Activated CD8-positive, alpha-beta T cell treated with anti-CD3 and anti-CD28 coated beads, Interleukin-2, amount 10 ng/mL, durations not matched to agents 7 days and 5 days (primary cell): ENCODE data around the gene GRID2. TPM values are rescaled to one million over a fixed set of nuclear protein-coding genes. Genes with fewer than 3 reads are reported as not detected.

Source experiments
- ATAC-seq: fragments of 150-1000 bp; cut with Tn5 transposase; one replicate; pipeline ENCODE4 v1.10.0; 2021; ENCODE audit warnings: moderate library complexity
- CTCF ChIA-PET: fragments of 350-600 bp; sonication (Branson Sonifier 250); formaldehyde crosslinking; loops from one replicate; lab custom pipeline; 2021; ENCODE audit warnings: antibody characterized with exemption; lab: Charles Lee
- POLR2A ChIA-PET: fragments of 350-600 bp; sonication (Branson Sonifier 250); formaldehyde crosslinking; loops from one replicate; lab custom pipeline; 2021; ENCODE audit warnings: antibody characterized with exemption; lab: Charles Lee
- DNase-seq: peaks from one replicate; pipeline ENCODE4 v3.0.0-alpha.2; 2020
- H3K27ac Mint-ChIP-seq: one replicate; pipeline ENCODE4 v1.8.0; 2021; ENCODE audit warnings: mild to moderate bottlenecking, mixed read lengths
- H3K27me3 Mint-ChIP-seq: one replicate; pipeline ENCODE4 v1.8.0; 2021; ENCODE audit warnings: low read depth, mixed read lengths
- H3K36me3 Mint-ChIP-seq: one replicate; pipeline ENCODE4 v1.8.0; 2021; ENCODE audit warnings: low read depth, mixed read lengths
- H3K4me1 Mint-ChIP-seq: one replicate; pipeline ENCODE4 v1.8.0; 2021; ENCODE audit warnings: low read depth, mixed read lengths
- H3K4me3 Mint-ChIP-seq: one replicate; pipeline ENCODE4 v1.8.0; 2021; ENCODE audit warnings: mild to moderate bottlenecking, mixed read lengths
- H3K9me3 Mint-ChIP-seq: one replicate; pipeline ENCODE4 v1.8.0; 2022; ENCODE audit warnings: mixed read lengths; ENCODE audit not compliant: insufficient read depth
- total RNA-seq, 2 experiments: library from RNA; stranded (reverse); gene quantifications; one replicate each; pipeline ENCODE4 v1.2.3, GENCODE V29; 2021

GRID2 gene
- total RNA-seq, 2 experiments from 2014 or later = not detected

GRCh38 chr4:92953462-92953861 is 649.7 kb downstream of the GRID2 start:
- no peaks in the 10 kb centered on the region for H3K36me3 Mint-ChIP-seq
- ChIA-PET CTCF (no interaction called here), POLR2A (no interaction called here)
- H3K4me3 Mint-ChIP-seq = no peak overlapping the region
- no peak overlapping the region for H3K27ac Mint-ChIP-seq
- H3K27me3 Mint-ChIP-seq = no peaks in the 10 kb centered on the region
- no peak for DNase-seq
- H3K9me3 Mint-ChIP-seq = peaks cover 10% of the 10 kb centered on the region
- no peaks in the 10 kb centered on the region for H3K4me1 Mint-ChIP-seq
- ATAC-seq = no peak

DNA sequence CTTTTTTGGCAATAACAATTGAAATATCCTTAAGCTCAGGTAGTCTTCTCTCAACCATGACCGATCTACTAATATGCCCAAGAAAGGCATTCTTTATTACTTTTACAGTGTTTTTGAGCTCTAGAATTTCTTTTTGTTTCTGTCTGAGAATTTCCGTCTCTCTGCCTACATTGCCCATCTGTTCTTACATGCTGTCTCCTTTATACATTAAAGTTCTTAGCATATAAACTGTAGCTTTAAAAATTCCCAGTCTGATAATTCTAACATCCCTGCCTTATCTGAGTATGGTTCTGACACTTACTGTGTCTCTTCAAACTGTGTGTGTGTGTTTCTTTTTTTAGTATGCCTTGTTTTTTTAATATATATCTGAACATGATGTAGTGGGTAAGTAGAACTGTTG is 658.1 kb downstream of the GRID2 start:
- H3K27ac Mint-ChIP-seq = no peak overlapping the region
- no peak overlapping the region for H3K4me3 Mint-ChIP-seq
- ChIA-PET POLR2A (no interaction called here), CTCF (no interaction called here)
- no peaks in the 10 kb centered on the region for H3K4me1 Mint-ChIP-seq
- H3K9me3 Mint-ChIP-seq = peaks cover 9% of the 10 kb centered on the region
- ATAC-seq (no peak), DNase-seq (no peak)
- H3K36me3 Mint-ChIP-seq = no peaks in the 10 kb centered on the region
- H3K27me3 Mint-ChIP-seq = no peaks in the 10 kb centered on the region

DNA sequence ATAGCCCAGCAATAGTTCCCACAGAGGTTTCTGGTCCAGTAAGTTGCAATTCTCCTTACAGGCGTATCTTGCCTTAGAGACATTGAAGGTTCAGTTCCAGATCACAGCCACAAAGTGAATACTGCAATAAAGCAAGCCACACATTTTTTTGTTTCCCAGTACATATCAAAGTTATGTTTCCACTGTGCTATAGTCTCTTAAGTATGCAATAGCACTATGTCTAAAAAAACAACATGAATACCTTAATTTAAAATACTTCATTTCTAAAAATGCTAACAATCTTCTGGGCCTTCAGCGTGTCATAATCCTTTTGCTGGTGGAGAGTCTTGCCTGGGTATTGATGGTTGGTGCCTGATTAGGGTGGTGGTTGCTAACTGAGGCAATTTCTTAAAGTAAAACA is 659.1 kb downstream of the GRID2 start:
- Mint-ChIP-seq H3K27ac (no peak overlapping the region), H3K4me1 (no peaks in the 10 kb centered on the region), H3K9me3 (peaks cover 4% of the 10 kb centered on the region), H3K36me3 (no peaks in the 10 kb centered on the region), H3K27me3 (no peaks in the 10 kb centered on the region), H3K4me3 (no peak overlapping the region)
- ChIA-PET POLR2A (no interaction called here), CTCF (no interaction called here)
- ATAC-seq (no peak), DNase-seq (no peak)

DNA sequence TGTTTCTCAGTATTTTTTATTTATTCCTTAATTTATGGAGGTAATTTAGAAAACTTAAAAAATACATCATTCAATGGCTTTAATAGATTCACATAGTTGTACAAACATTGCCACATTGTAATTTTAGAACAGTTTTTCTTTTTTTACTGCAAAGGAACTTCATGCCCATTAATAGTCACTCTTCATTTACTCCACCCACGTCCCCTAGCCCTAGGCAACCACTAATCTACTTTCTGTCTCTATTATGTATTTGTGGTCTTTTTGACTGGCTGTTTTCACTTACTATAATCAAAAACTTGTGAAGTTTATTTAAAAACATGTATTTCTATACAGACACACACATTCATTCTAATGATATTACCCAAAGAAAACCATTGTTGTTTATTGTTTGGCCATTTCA is 664.8 kb downstream of the GRID2 start:
- DNase-seq = no peak
- Mint-ChIP-seq H3K27me3 (no peaks in the 10 kb centered on the region), H3K9me3 (peaks cover 7% of the 10 kb centered on the region), H3K4me1 (no peaks in the 10 kb centered on the region), H3K4me3 (no peak overlapping the region), H3K27ac (no peak overlapping the region), H3K36me3 (no peaks in the 10 kb centered on the region)
- no peak for ATAC-seq
- ChIA-PET POLR2A (no interaction called here), CTCF (no interaction called here)

- ChIA-PET CTCF (no interaction called here), POLR2A (no interaction called here)
- Mint-ChIP-seq H3K9me3 (peaks cover 7% of the 10 kb centered on the region), H3K4me3 (no peak overlapping the region), H3K27ac (no peak overlapping the region), H3K4me1 (no peaks in the 10 kb centered on the region), H3K36me3 (no peaks in the 10 kb centered on the region), H3K27me3 (no peaks in the 10 kb centered on the region)
- no peak for ATAC-seq
- no peak for DNase-seq
Measured at GRCh38 chr4:92968996-92969395, 665.2 kb downstream of the GRID2 start.

DNA sequence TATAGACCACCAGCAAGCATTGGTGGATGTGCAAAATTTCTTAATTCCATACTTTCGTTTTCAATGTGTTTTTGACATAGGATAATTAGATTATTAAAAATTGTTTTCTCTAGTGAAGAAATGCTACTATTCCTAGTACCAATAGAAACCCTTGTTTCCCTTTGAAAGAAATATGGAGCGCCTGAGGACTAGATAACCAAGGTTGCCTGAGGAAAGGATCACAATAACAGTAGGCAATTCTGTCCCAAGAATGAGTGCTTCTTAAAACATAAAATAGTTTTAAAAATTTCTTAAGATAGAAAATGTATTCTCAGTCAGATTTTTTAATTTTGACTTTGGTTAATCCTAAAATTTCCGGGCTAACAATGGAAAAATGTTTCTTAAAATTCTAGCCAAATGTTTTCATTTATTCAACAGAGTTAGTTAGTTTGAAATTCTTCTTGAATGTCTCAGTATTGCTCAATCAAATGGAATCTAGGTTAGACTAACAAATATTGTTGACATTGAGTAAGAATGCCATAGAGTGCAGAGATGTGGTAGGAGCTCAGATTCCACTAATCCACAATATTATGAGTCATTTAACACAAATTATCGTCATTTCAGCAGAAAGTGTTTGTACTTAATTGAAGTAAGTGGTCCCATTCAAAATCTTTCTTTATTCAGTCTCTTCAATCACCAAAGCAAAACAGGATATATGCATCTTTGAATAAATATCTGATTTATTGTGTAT is 666.0 kb downstream of the GRID2 start:
- no peak for ATAC-seq
- DNase-seq = no peak
- Mint-ChIP-seq H3K9me3 (peaks cover 7% of the 10 kb centered on the region), H3K27me3 (no peaks in the 10 kb centered on the region), H3K4me1 (no peaks in the 10 kb centered on the region), H3K27ac (no peak overlapping the region), H3K36me3 (no peaks in the 10 kb centered on the region), H3K4me3 (no peak overlapping the region)
- CTCF ChIA-PET = no interaction called here
- POLR2A ChIA-PET = no interaction called here

DNA sequence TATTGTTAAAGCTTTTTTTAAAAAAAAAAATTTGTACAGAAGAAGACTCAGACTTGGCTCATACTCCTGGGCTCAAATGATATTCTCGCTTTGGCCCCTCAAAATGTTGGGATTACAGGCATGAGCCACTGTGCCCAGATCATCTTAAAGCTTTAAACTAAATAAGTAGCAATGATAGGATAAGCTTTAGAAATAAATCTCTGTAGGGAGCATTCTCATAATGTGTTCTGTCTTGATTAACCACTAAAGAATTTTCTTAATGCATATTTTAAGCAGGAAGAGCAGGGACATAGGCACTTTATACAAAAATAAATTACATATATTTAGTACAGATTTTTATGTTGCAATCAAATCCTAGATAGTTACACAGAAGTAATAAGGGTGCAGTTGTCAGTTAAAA is 667.2 kb downstream of the GRID2 start:
- no peak overlapping the region for H3K27ac Mint-ChIP-seq
- no peaks in the 10 kb centered on the region for H3K36me3 Mint-ChIP-seq
- DNase-seq (no peak), ATAC-seq (no peak)
- CTCF ChIA-PET = no interaction called here
- no peaks in the 10 kb centered on the region for H3K4me1 Mint-ChIP-seq
- H3K9me3 Mint-ChIP-seq = peaks cover 7% of the 10 kb centered on the region
- POLR2A ChIA-PET = no interaction called here
- no peak overlapping the region for H3K4me3 Mint-ChIP-seq
- H3K27me3 Mint-ChIP-seq = no peaks in the 10 kb centered on the region

- no peaks in the 10 kb centered on the region for H3K9me3 Mint-ChIP-seq
- no peak for DNase-seq
- no peaks in the 10 kb centered on the region for H3K4me1 Mint-ChIP-seq
Measured at GRCh38 chr4:92988301-92988700, 684.5 kb downstream of the GRID2 start.

DNA sequence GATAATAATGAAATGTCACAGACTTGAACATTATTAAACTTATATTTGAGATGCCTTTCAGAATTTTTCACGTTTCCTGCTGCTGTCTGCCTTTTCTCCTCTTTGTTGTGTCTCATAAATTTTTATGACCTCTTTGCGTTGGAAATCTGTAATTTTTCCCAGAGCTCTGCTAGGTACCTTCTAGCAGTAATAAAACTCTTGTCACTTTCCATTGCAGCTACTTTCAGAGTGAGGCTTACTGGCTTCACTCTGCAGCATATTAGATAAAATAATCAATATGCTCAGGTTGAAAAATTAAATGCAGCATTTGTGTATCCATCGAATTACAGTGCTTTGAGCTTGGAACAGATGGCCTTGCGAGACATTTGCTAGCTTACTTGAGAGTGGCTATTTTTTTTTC is 689.0 kb downstream of the GRID2 start:
- H3K9me3 Mint-ChIP-seq = no peaks in the 10 kb centered on the region
- ChIA-PET CTCF (no interaction called here), POLR2A (no interaction called here)
- no peak overlapping the region for H3K4me3 Mint-ChIP-seq
- no peaks in the 10 kb centered on the region for H3K36me3 Mint-ChIP-seq
- no peaks in the 10 kb centered on the region for H3K4me1 Mint-ChIP-seq
- ATAC-seq = no peak
- H3K27me3 Mint-ChIP-seq = no peaks in the 10 kb centered on the region
- no peak overlapping the region for H3K27ac Mint-ChIP-seq
- DNase-seq = no peak

More at GRCh38 chr4:92988301-92988700, 684.5 kb downstream of the GRID2 start:
- no peaks in the 10 kb centered on the region for H3K27me3 Mint-ChIP-seq
- ChIA-PET POLR2A (no interaction called here), CTCF (no interaction called here)
- H3K4me3 Mint-ChIP-seq = no peak overlapping the region
- H3K36me3 Mint-ChIP-seq = no peaks in the 10 kb centered on the region
- ATAC-seq = no peak
- no peak overlapping the region for H3K27ac Mint-ChIP-seq

DNA sequence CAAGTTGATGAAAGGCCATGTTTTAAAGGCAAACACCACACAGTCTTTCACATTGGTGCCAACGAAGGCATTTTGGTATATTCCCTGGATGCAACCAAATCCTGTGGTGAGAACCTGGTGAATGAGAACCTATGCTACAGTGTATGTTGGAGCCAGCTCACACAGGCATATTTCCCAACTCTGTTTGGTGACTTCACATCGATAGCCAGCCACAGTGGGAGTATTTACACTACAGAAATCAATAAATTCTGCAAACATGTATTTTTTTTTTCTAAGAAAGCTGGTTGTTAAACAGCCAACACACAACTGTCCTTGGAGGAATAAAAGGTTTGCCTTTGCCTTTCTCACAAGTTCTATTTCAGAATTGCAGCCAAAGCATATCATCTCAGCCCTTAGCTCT is 691.0 kb downstream of the GRID2 start:
- CTCF ChIA-PET = no interaction called here
- no peak for ATAC-seq

GRCh38 chr4:92996533-92996932 is 692.8 kb downstream of the GRID2 start:
- ChIA-PET POLR2A (no interaction called here), CTCF (no interaction called here)
- no peaks in the 10 kb centered on the region for H3K36me3 Mint-ChIP-seq
- ATAC-seq (no peak), DNase-seq (no peak)
- H3K27ac Mint-ChIP-seq = no peak overlapping the region
- H3K9me3 Mint-ChIP-seq = no peaks in the 10 kb centered on the region
- H3K4me3 Mint-ChIP-seq = no peak overlapping the region
- no peaks in the 10 kb centered on the region for H3K27me3 Mint-ChIP-seq
- no peaks in the 10 kb centered on the region for H3K4me1 Mint-ChIP-seq

More for the DNA sequence above, 691.0 kb downstream of the GRID2 start:
- Mint-ChIP-seq H3K4me3 (no peak overlapping the region), H3K36me3 (no peaks in the 10 kb centered on the region), H3K4me1 (no peaks in the 10 kb centered on the region), H3K27ac (no peak overlapping the region), H3K27me3 (no peaks in the 10 kb centered on the region), H3K9me3 (no peaks in the 10 kb centered on the region)
- no peak for DNase-seq
- POLR2A ChIA-PET = no interaction called here

DNA sequence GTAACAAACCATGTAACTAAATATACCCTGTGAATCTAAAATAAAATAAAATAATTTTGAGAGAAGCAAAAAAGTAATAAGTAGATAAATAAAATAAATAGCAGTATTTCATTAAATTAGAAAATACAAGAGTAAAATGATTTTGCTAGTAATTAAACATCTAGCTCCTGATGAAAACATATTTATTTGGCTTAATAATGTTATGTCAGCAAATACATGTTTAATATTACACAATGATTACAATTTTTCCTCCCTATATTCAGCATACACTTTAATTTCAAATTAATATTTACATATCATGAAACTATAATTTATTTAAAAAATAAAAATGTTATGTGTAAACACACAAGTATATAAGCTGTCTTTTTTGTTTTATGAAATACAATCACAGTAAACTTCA is 697.1 kb downstream of the GRID2 start:
- Mint-ChIP-seq H3K4me3 (no peak overlapping the region), H3K4me1 (no peaks in the 10 kb centered on the region), H3K9me3 (no peaks in the 10 kb centered on the region), H3K27ac (no peak overlapping the region), H3K27me3 (no peaks in the 10 kb centered on the region), H3K36me3 (no peaks in the 10 kb centered on the region)
- no peak for ATAC-seq
- POLR2A ChIA-PET = no interaction called here
- CTCF ChIA-PET = no interaction called here
- no peak for DNase-seq

DNA sequence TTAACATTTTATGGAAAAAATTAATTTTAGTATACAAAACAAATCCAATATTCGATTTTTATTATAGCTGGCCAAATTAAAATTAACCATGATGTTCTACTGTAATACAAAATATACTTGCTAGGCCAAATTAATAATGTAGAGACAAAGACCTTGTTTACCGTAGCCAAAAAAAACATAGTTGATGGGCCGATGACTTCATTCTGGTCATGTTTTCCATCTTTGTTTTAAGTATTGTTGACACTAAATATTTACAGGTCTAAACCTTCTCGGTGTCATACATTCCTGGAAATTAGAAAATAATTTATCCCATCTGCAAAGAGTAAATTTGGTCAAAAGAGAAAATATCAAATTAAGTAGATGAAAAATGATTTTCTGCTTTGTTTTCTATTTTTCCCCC is 698.5 kb downstream of the GRID2 start:
- Mint-ChIP-seq H3K4me3 (no peak overlapping the region), H3K9me3 (no peaks in the 10 kb centered on the region), H3K4me1 (no peaks in the 10 kb centered on the region), H3K36me3 (no peaks in the 10 kb centered on the region), H3K27ac (no peak overlapping the region), H3K27me3 (no peaks in the 10 kb centered on the region)
- ATAC-seq = no peak
- ChIA-PET CTCF (no interaction called here), POLR2A (no interaction called here)
- DNase-seq = no peak
